PFSK-1 (cell line): ENCODE data around the gene SPATA31D4.

Experiments
- FOXP2 ChIP-seq: optimal IDR thresholded peaks from 2 replicates; pipeline ENCODE3; 2011; ENCODE audit warnings: borderline replicate concordance, control low read depth, inconsistent platforms; ENCODE audit not compliant: insufficient read depth; ENCODE audit errors: extremely low read length, extremely low read depth
- POLR2AphosphoS5 ChIP-seq: IDR thresholded peaks from 2 replicates; pipeline ENCODE4 v1.6.1; 2012; ENCODE audit warnings: low read depth, mild to moderate bottlenecking, control low read depth, low read length, moderate library complexity
- REST ChIP-seq, 2 experiments: IDR thresholded peaks; 2 replicates each; pipeline versions ENCODE4 v1.6.1 to v1.8.0; 2011 to 2012; ENCODE audit warnings: low read depth in 2 of 2, low read length in 2 of 2, control low read depth in 1 of 2, inconsistent platforms in 1 of 2, mild to moderate bottlenecking in 1 of 2, moderate library complexity in 1 of 2; ENCODE audit not compliant: insufficient read depth in 1 of 2
- SIN3A ChIP-seq: IDR thresholded peaks from 2 replicates; pipeline ENCODE4 v1.6.1; 2012; ENCODE audit warnings: mild to moderate bottlenecking, low read length, moderate library complexity, borderline replicate concordance; ENCODE audit not compliant: insufficient read depth
- TAF1 ChIP-seq: IDR thresholded peaks from 2 replicates; pipeline ENCODE4 v1.6.1; 2012; ENCODE audit warnings: low read length, control low read depth, borderline replicate concordance; ENCODE audit not compliant: insufficient read depth

Gene SPATA31D4

GRCh38 chr9:81980568-81980967 is 52.3 kb downstream of the SPATA31D4 start:
- no peak for TF ChIP-seq REST (IDR thresholded peaks at IDR 0.05; ENCODE audit: insufficient read depth in 1 of 2, low read depth in 2 of 2, low read length in 2 of 2)
- TF ChIP-seq POLR2AphosphoS5 = no peak
- no peak for TF ChIP-seq FOXP2
- no peak for TF ChIP-seq SIN3A
- TF ChIP-seq TAF1 = no peak

GRCh38 chr9:81981883-81982282 is 53.7 kb downstream of the SPATA31D4 start:
- no peak for TF ChIP-seq SIN3A
- TF ChIP-seq POLR2AphosphoS5 = no peak
- no peak for TF ChIP-seq TAF1
- no peak for TF ChIP-seq REST (IDR thresholded peaks at IDR 0.05; ENCODE audit: insufficient read depth in 1 of 2, low read depth in 2 of 2, low read length in 2 of 2)
- TF ChIP-seq FOXP2 = no peak
